ENCODE results near the gene FER. TPM values are rescaled to one million over a fixed set of nuclear protein-coding genes. Genes with fewer than 3 reads are reported as not detected.
"Not testable (repeated sequence)": the region's sequence is repeated elsewhere in the genome, so short reads cannot be mapped to it uniquely, and the experiment has no call there.

FER gene
- polyA plus RNA-seq, 1 donor from 2014 or later = 8.5 TPM

DNA sequence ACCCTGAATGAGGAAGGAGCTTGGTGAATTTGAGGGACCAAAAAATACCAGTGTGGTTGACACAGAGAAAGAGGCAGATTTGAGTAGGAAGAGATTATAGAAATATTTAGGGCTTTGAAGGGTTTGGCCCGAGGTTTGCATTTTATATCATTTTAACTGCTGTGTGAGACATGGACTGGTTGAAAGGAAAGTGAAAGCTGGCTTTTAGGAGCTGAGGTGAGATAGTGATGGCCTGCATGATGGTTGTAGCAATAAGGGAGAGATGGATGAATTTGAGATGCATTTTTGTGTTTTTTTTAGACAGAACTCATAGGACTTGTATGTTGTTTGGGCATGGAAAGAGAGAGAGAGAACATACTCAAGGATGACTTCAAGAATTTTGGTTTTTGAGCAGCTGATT lies 21.7 kb downstream of the FER start:
- H3K9me2 ChIP-seq (ENCODE audit: insufficient read depth, low read length) = no peaks in the 10 kb centered on the region
- no peaks in the 10 kb centered on the region for H3K27me3 ChIP-seq (ENCODE audit: insufficient read depth, low read depth, low read length)
- H3K79me2 ChIP-seq (replicated peaks; ENCODE audit: insufficient read depth, low read length) = peaks cover 3% of the 10 kb centered on the region
- H3K27ac ChIP-seq (ENCODE audit: low read length) = no peak overlapping the region
- no peaks in the 10 kb centered on the region for H3F3A ChIP-seq (ENCODE audit: insufficient read depth, low read length, poor library complexity, severe bottlenecking)
- H3K9me3 ChIP-seq (ENCODE audit: low read length) = no peaks in the 10 kb centered on the region
- TF ChIP-seq MXI1 (conservative IDR thresholded peaks at IDR 0.05; ENCODE audit: poor library complexity, severe bottlenecking) (no peak), POLR2AphosphoS5 (IDR thresholded peaks at IDR 0.05) (no peak)
- H3K36me3 ChIP-seq (ENCODE audit: insufficient read depth, low read length) = no peaks in the 10 kb centered on the region
- no peak overlapping the region for H3K9ac ChIP-seq (ENCODE audit: low read length)
- no peaks in the 10 kb centered on the region for H4K20me1 ChIP-seq (ENCODE audit: insufficient read depth)
- no peak overlapping the region for H3K4me3 ChIP-seq (ENCODE audit: low read length)
- H2AFZ ChIP-seq (ENCODE audit: low read depth, low read length) = no peak overlapping the region
- H3K4me2 ChIP-seq (ENCODE audit: low read length) = no peak overlapping the region

- Histone ChIP-seq H4K20me1 (ENCODE audit: insufficient read depth) (no peaks in the 10 kb centered on the region), H3F3A (ENCODE audit: insufficient read depth, low read length, poor library complexity, severe bottlenecking) (no peaks in the 10 kb centered on the region), H3K36me3 (ENCODE audit: insufficient read depth, low read length) (no peaks in the 10 kb centered on the region), H3K4me3 (ENCODE audit: low read length) (no peak overlapping the region), H3K9ac (ENCODE audit: low read length) (no peak overlapping the region), H3K79me2 (replicated peaks; ENCODE audit: insufficient read depth, low read length) (peaks cover 3% of the 10 kb centered on the region), H3K9me2 (ENCODE audit: insufficient read depth, low read length) (no peaks in the 10 kb centered on the region), H3K27me3 (ENCODE audit: insufficient read depth, low read depth, low read length) (no peaks in the 10 kb centered on the region), H2AFZ (ENCODE audit: low read depth, low read length) (no peak overlapping the region), H3K9me3 (ENCODE audit: low read length) (no peaks in the 10 kb centered on the region), H3K27ac (ENCODE audit: low read length) (no peak overlapping the region), H3K4me2 (ENCODE audit: low read length) (no peak overlapping the region)
- TF ChIP-seq EZH2 (IDR thresholded peaks at IDR 0.05; ENCODE audit: borderline replicate concordance, insufficient read depth, low read length, poor library complexity, severe bottlenecking) = no peak
- TF ChIP-seq MXI1 (conservative IDR thresholded peaks at IDR 0.05; ENCODE audit: poor library complexity, severe bottlenecking) = no peak
- no peak for TF ChIP-seq RAD21 (conservative IDR thresholded peaks at IDR 0.05)
- TF ChIP-seq TAF1 (IDR thresholded peaks at IDR 0.05; ENCODE audit: low read depth) = no peak
- no peak for TF ChIP-seq EP300 (conservative IDR thresholded peaks at IDR 0.05; ENCODE audit: poor library complexity, severe bottlenecking)
- TF ChIP-seq REST (IDR thresholded peaks at IDR 0.05; ENCODE audit: borderline replicate concordance) = no peak
These were observed 24.9 kb downstream of the FER start for GRCh38 chr5:108772626-108773025.

DNA sequence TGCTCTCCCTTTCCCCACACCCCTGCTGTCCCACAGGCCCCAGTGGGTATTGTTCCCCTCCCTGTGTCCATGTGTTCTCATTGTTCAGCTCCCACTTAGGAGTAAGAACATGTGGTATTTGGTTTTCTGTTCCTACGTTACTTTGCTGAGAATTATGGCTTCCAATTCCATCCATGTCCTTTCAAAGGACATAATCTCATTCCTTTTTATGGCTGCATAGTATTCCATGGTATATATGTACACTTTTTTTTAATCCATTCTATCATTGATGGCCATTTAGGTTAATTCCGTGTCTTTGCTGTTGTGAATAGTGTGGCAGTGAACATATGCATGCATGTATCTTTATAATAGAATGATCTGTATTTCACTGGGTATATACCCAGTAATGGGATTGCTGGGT lies 25.6 kb downstream of the FER start:
- H4K20me1 ChIP-seq (ENCODE audit: insufficient read depth) = no peaks in the 10 kb centered on the region
- TF ChIP-seq RAD21 (conservative IDR thresholded peaks at IDR 0.05) (no peak), TAF1 (IDR thresholded peaks at IDR 0.05; ENCODE audit: low read depth) (no peak), SMC3 (conservative IDR thresholded peaks at IDR 0.05; ENCODE audit: poor library complexity) (no peak), MXI1 (conservative IDR thresholded peaks at IDR 0.05; ENCODE audit: poor library complexity, severe bottlenecking) (no peak), REST (IDR thresholded peaks at IDR 0.05; ENCODE audit: borderline replicate concordance) (no peak), POLR2AphosphoS5 (IDR thresholded peaks at IDR 0.05) (no peak), EP300 (conservative IDR thresholded peaks at IDR 0.05; ENCODE audit: poor library complexity, severe bottlenecking) (no peak), EZH2 (IDR thresholded peaks at IDR 0.05; ENCODE audit: borderline replicate concordance, insufficient read depth, low read length, poor library complexity, severe bottlenecking) (no peak)
- TF ChIP-seq, protein P1, sequence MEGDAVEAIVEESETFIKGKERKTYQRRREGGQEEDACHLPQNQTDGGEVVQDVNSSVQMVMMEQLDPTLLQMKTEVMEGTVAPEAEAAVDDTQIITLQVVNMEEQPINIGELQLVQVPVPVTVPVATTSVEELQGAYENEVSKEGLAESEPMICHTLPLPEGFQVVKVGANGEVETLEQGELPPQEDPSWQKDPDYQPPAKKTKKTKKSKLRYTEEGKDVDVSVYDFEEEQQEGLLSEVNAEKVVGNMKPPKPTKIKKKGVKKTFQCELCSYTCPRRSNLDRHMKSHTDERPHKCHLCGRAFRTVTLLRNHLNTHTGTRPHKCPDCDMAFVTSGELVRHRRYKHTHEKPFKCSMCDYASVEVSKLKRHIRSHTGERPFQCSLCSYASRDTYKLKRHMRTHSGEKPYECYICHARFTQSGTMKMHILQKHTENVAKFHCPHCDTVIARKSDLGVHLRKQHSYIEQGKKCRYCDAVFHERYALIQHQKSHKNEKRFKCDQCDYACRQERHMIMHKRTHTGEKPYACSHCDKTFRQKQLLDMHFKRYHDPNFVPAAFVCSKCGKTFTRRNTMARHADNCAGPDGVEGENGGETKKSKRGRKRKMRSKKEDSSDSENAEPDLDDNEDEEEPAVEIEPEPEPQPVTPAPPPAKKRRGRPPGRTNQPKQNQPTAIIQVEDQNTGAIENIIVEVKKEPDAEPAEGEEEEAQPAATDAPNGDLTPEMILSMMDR (IDR thresholded peaks at IDR 0.05; ENCODE audit: poor library complexity, severe bottlenecking) = no peak
- H3K27me3 ChIP-seq (ENCODE audit: insufficient read depth, low read depth, low read length) = no peaks in the 10 kb centered on the region
- H3K9me3 ChIP-seq (ENCODE audit: low read length) = no peaks in the 10 kb centered on the region
- no peaks in the 10 kb centered on the region for H3F3A ChIP-seq (ENCODE audit: insufficient read depth, low read length, poor library complexity, severe bottlenecking)
- no peaks in the 10 kb centered on the region for H3K36me3 ChIP-seq (ENCODE audit: insufficient read depth, low read length)
- no peaks in the 10 kb centered on the region for H3K9me2 ChIP-seq (ENCODE audit: insufficient read depth, low read length)
- no peak overlapping the region for H3K4me3 ChIP-seq (ENCODE audit: low read length)
- H3K4me2 ChIP-seq (ENCODE audit: low read length) = no peak overlapping the region
- no peak overlapping the region for H3K27ac ChIP-seq (ENCODE audit: low read length)
- H3K79me2 ChIP-seq (replicated peaks; ENCODE audit: insufficient read depth, low read length) = peaks cover 7% of the 10 kb centered on the region
- H3K9ac ChIP-seq (ENCODE audit: low read length) = no peak overlapping the region
- H2AFZ ChIP-seq (ENCODE audit: low read depth, low read length) = no peak overlapping the region

GRCh38 chr5:108774079-108774478 lies 26.4 kb downstream of the FER start:
- H3K4me2 ChIP-seq (ENCODE audit: low read length); H3K27me3 ChIP-seq (ENCODE audit: insufficient read depth, low read depth, low read length); H3K27ac ChIP-seq (ENCODE audit: low read length); H3K36me3 ChIP-seq (ENCODE audit: insufficient read depth, low read length); H3K9me2 ChIP-seq (ENCODE audit: insufficient read depth, low read length); H3K4me3 ChIP-seq (ENCODE audit: low read length); H3F3A ChIP-seq (ENCODE audit: insufficient read depth, low read length, poor library complexity, severe bottlenecking); H3K9ac ChIP-seq (ENCODE audit: low read length); H3K9me3 ChIP-seq (ENCODE audit: low read length); H4K20me1 ChIP-seq (ENCODE audit: insufficient read depth); H2AFZ ChIP-seq (ENCODE audit: low read depth, low read length): not testable (repeated sequence)
- peaks cover 11% of the 10 kb centered on the region for H3K79me2 ChIP-seq (replicated peaks; ENCODE audit: insufficient read depth, low read length)
